Epithelial cell of proximal tubule (primary cell): ENCODE results near the gene GPA33. TPM values are rescaled to one million over a fixed set of nuclear protein-coding genes. Genes with fewer than 3 reads are reported as not detected.

Experiments used
- DNase-seq: peaks from one replicate; pipeline ENCODE4 v3.0.0-alpha.2; 2011; ENCODE audit warnings: low read depth
- H3K4me3 ChIP-seq: 2 replicates; pipeline ENCODE4 v1.5.1; 2011; ENCODE audit warnings: low read depth, mild to moderate bottlenecking, low read length
- total RNA-seq: library from RNA; depleted of rRNA; stranded (reverse); fragments of >200 nt; gene quantifications from 2 replicates; pipeline ENCODE4 v1.2.3, GENCODE V29; 2015
- TF ChIP-seq, protein P1 (sequence below): conservative IDR thresholded peaks from 2 replicates; pipeline ENCODE4 v1.5.1; 2012; ENCODE audit warnings: low read depth, mild to moderate bottlenecking, low read length

GPA33 gene
- total RNA-seq, 1 donor from 2014 or later = not detected

DNA sequence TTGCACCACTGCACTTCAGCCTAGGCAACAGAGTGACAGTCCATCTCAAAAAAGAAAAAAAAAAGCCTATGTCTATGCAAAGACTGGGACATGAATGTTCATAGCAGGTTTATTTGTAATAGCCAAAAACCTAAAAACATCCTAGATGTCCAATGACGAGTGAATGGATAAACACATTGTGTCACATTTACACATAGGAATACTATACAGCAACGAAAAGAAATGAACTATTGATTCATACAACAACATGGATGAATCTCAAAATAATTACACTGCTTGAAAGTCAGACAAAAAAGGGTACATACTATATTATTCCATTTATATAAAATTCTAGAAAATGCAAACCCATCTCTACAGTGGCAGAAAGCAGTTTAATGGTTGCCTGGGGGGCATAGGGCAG, 11.6 kb upstream of the GPA33 start:
- H3K4me3 ChIP-seq = no peak overlapping the region
- TF ChIP-seq, protein P1, sequence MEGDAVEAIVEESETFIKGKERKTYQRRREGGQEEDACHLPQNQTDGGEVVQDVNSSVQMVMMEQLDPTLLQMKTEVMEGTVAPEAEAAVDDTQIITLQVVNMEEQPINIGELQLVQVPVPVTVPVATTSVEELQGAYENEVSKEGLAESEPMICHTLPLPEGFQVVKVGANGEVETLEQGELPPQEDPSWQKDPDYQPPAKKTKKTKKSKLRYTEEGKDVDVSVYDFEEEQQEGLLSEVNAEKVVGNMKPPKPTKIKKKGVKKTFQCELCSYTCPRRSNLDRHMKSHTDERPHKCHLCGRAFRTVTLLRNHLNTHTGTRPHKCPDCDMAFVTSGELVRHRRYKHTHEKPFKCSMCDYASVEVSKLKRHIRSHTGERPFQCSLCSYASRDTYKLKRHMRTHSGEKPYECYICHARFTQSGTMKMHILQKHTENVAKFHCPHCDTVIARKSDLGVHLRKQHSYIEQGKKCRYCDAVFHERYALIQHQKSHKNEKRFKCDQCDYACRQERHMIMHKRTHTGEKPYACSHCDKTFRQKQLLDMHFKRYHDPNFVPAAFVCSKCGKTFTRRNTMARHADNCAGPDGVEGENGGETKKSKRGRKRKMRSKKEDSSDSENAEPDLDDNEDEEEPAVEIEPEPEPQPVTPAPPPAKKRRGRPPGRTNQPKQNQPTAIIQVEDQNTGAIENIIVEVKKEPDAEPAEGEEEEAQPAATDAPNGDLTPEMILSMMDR = no peak
- no peak for DNase-seq

- DNase-seq = no peak
- TF ChIP-seq, protein P1 = no peak
- no peak overlapping the region for H3K4me3 ChIP-seq
Observed at GRCh38 chr1:167100730-167101129, 10.6 kb upstream of the GPA33 start.

GRCh38 chr1:167099851-167100250, 9.7 kb upstream of the GPA33 start:
- H3K4me3 ChIP-seq = no peak overlapping the region
- no peak for DNase-seq
- TF ChIP-seq, protein P1 = no peak

DNA sequence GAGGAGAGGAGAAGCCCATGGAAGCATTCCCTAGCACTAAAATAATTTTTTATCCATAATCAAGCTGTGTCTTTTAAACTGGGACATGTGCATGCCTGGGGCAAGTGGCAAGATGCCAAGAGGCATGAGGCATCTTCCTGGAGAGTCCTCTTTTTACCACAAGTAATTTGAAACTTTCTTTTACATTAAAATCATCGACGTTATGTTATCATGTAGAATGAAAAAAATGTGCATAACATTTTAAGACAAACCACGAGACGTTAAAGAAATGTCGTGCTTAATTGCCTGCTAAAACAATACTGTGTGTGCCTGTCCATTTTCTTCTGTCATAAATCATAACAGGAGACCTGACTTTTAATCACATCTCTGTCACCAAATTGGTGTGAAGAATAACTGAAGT, 5.2 kb upstream of the GPA33 start:
- H3K4me3 ChIP-seq = no peak overlapping the region
- TF ChIP-seq, protein P1 = no peak
- DNase-seq = no peak

GRCh38 chr1:167094690-167095089, 4.5 kb upstream of the GPA33 start:
- H3K4me3 ChIP-seq = no peak overlapping the region
- DNase-seq = no peak
- TF ChIP-seq, protein P1 = no peak

DNA sequence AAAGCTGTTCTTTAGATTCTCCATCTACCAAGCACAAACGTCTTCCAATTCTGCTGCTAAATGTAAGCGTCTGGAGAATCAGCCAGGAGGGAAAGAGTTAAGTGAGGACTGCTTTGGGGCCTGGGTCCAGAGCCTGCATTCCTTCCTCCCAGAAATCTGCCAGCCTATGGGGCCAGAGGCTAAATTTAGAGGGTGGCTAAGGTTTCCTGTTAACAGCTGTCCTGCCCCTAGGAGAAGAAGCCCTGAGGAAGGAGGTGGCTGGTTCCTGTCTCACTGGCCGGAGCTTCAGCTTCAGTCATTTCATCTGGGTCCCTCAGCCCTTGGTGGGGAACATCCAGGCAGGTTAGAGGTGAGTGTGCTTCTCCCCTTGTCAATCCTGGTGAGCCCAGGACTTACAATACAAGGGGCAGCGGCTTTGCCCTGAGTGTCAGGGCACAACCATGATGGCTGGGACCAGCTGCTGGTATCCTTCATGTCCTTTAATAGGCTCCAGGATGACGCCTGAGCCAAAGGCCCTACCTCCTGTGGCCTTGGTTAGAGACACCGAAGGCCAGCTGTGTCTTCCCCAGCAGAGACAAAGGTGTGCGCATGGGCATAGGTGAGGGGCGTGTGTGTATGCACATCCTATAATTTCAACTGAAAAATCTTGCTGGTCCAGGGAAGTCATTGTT, 3.8 kb upstream of the GPA33 start, which contains the start of gene STYXL2:
Gene STYXL2 (plus strand): TSS at position 230 of the 671 bp plus-strand sequence. CDS start 775 bp downstream, outside the sequence.
- no peak within 1 kb of the TSS for H3K4me3 ChIP-seq
- TF ChIP-seq, protein P1 = no peak
- DNase-seq = no peak

DNA sequence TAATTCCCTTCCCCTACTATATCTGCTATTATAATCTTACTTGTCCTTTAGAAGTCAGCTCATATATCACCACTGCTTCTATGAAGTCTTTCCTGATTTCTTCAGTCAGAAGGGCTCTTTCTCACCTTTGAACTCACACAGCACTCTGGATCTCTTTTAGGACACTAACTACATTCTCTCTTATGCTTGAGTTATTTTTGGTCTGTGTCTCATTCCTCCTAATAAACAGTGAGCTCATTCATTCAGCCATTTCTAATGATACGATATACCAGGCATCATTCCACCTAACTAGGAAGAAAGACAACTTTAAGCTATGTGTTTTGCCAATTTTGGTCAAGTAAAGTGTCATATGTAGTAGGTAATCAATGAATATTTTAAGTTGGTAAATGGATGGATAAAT, 2.5 kb upstream of the GPA33 start:
- no peak for DNase-seq
- TF ChIP-seq, protein P1 = no peak
- H3K4me3 ChIP-seq = no peak overlapping the region
